ENCODE measurements around the gene IL23R.

DNA sequence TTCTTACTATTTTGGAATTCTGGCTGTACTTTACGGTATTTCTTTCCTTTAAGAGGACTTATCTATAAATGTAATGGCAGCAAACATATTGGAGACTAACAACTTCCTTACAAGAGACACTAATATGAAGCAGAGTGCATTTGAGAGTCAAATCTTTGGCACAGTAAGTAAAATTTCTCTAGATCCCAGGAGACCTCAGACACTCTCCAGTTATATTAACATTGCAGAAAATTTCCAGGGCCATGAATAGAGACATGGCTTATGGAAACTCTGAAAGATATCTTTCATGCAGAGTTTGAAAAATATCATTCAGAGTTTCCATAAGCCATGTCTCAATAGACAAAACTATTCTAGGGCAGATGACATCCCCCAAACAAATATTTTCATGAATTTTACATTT is 51.2 kb downstream of the IL23R start:
- TF ChIP-seq, protein P1, sequence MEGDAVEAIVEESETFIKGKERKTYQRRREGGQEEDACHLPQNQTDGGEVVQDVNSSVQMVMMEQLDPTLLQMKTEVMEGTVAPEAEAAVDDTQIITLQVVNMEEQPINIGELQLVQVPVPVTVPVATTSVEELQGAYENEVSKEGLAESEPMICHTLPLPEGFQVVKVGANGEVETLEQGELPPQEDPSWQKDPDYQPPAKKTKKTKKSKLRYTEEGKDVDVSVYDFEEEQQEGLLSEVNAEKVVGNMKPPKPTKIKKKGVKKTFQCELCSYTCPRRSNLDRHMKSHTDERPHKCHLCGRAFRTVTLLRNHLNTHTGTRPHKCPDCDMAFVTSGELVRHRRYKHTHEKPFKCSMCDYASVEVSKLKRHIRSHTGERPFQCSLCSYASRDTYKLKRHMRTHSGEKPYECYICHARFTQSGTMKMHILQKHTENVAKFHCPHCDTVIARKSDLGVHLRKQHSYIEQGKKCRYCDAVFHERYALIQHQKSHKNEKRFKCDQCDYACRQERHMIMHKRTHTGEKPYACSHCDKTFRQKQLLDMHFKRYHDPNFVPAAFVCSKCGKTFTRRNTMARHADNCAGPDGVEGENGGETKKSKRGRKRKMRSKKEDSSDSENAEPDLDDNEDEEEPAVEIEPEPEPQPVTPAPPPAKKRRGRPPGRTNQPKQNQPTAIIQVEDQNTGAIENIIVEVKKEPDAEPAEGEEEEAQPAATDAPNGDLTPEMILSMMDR (IDR thresholded peaks at IDR 0.05): no peak
- no peak for TF ChIP-seq POLR2A (IDR thresholded peaks at IDR 0.05)
